Measurements from ENCODE around the gene PROCA1. TPM values are rescaled to one million over a fixed set of nuclear protein-coding genes. Genes with fewer than 3 reads are reported as not detected.

Gene PROCA1
- total and polyA plus RNA-seq, 7 donors: 0.21 to 1.1 (median 0.36) TPM

- peak; percentile 30 for TF ChIP-seq CTCF (IDR thresholded peaks at IDR 0.05)
- Histone ChIP-seq H3K4me1 (no peaks in the 10 kb centered on the region), H3K4me3 (no peak overlapping the region), H3K36me3 (ENCODE audit: insufficient read depth in 1 of 2, low read depth in 1 of 2) (peaks cover 44 to 100% of the 10 kb centered on the region in 2 donors), H3K27ac (peak overlapping the region; percentile 10), H3K9me3 (no peaks in the 10 kb centered on the region), H3K27me3 (ENCODE audit: insufficient read depth in 3 of 3, low read length in 2 of 3) (no peaks in the 10 kb centered on the region)
- peak; percentile 75 to 92 (median 78) for ATAC-seq
- WGBS, 3 donors: 23 to 54% (median 43%) methylated on average over 3 of the region's 3 CpGs
- intact Hi-C loops (cut with DNase I): no loop called here
- peak in 1 of 2 donors; percentile 66 for DNase-seq
These were observed 26.7 kb downstream of the PROCA1 start for GRCh38 chr17:28684963-28685362.

GRCh38 chr17:28682655-28683054 is 29.0 kb downstream of the PROCA1 start:
- no peak for TF ChIP-seq CTCF (IDR thresholded peaks at IDR 0.05)
- Histone ChIP-seq H3K9me3 (no peaks in the 10 kb centered on the region), H3K27me3 (ENCODE audit: insufficient read depth in 3 of 3, low read length in 2 of 3) (no peaks in the 10 kb centered on the region), H3K4me3 (no peak overlapping the region), H3K27ac (no peak overlapping the region), H3K36me3 (ENCODE audit: insufficient read depth in 1 of 2, low read depth in 1 of 2) (peaks cover 42 to 100% of the 10 kb centered on the region in 2 donors), H3K4me1 (no peaks in the 10 kb centered on the region)
- no peak for ATAC-seq
- 82 to 87% (median 82%) methylated on average over 11 of the region's 11 CpGs for WGBS, 3 donors
- DNase-seq: no peak
- intact Hi-C loops (cut with DNase I): no loop called here

- intact Hi-C loops (cut with DNase I): no loop called here
- no peak overlapping the region for H3K4me3 ChIP-seq
- H3K9me3 ChIP-seq: no peaks in the 10 kb centered on the region
- DNase-seq (no peak), ATAC-seq (no peak)
- 88 to 89% (median 89%) methylated on average over 7 of the region's 7 CpGs for WGBS, 3 donors
- TF ChIP-seq CTCF (IDR thresholded peaks at IDR 0.05): no peak
- no peaks in the 10 kb centered on the region for H3K4me1 ChIP-seq
- no peaks in the 10 kb centered on the region for H3K27me3 ChIP-seq (ENCODE audit: insufficient read depth in 3 of 3, low read length in 2 of 3)
- H3K27ac ChIP-seq: no peak overlapping the region
- H3K36me3 ChIP-seq (ENCODE audit: insufficient read depth in 1 of 2, low read depth in 1 of 2): peaks cover 34 to 100% of the 10 kb centered on the region in 2 donors
These were observed 35.7 kb downstream of the PROCA1 start for GRCh38 chr17:28675980-28676379.

- Histone ChIP-seq H3K4me3 (no peak overlapping the region), H3K9me3 (no peaks in the 10 kb centered on the region), H3K36me3 (ENCODE audit: insufficient read depth in 1 of 2, low read depth in 1 of 2) (peaks cover 32 to 100% of the 10 kb centered on the region in 2 donors), H3K4me1 (no peaks in the 10 kb centered on the region), H3K27ac (no peak overlapping the region), H3K27me3 (ENCODE audit: insufficient read depth in 3 of 3, low read length in 2 of 3) (no peaks in the 10 kb centered on the region)
- 85 to 88% (median 86%) methylated on average over 3 of the region's 3 CpGs for WGBS, 3 donors
- DNase-seq (no peak), ATAC-seq (no peak)
- TF ChIP-seq CTCF (IDR thresholded peaks at IDR 0.05): no peak
- intact Hi-C loops (cut with DNase I): no loop called here
These were observed 36.2 kb downstream of the PROCA1 start for GRCh38 chr17:28675490-28675889.

GRCh38 chr17:28669918-28670317 is 41.8 kb downstream of the PROCA1 start:
- no peak overlapping the region for H3K27ac ChIP-seq
- H3K9me3 ChIP-seq: no peaks in the 10 kb centered on the region
- no peaks in the 10 kb centered on the region for H3K27me3 ChIP-seq (ENCODE audit: insufficient read depth in 3 of 3, low read length in 2 of 3)
- intact Hi-C loops (cut with DNase I): no loop called here
- H3K4me1 ChIP-seq: peaks cover 3% of the 10 kb centered on the region
- ATAC-seq (no peak), DNase-seq (no peak)
- H3K4me3 ChIP-seq: no peak overlapping the region
- 91 to 95% (median 94%) methylated on average over 1 of the region's 1 CpG for WGBS, 3 donors
- no peak for TF ChIP-seq CTCF (IDR thresholded peaks at IDR 0.05)
- H3K36me3 ChIP-seq (ENCODE audit: insufficient read depth in 1 of 2, low read depth in 1 of 2): peaks cover 23 to 91% of the 10 kb centered on the region in 2 donors

Measured in psoas muscle (tissue), 8 donors.